CD14-positive monocyte (primary cell): ENCODE results near the gene NACAD. TPM values are rescaled to one million over a fixed set of nuclear protein-coding genes. Genes with fewer than 3 reads are reported as not detected.

Experiments
- DNase-seq, 3 donors: peaks; one replicate each; pipeline ENCODE4 v3.0.0-alpha.2; 2011 to 2022
- H2AFZ ChIP-seq: 2 replicates; pipeline ENCODE4 v1.6.0; 2012; ENCODE audit warnings: mild to moderate bottlenecking, low read depth, low read length, inconsistent platforms; ENCODE audit not compliant: insufficient read depth, poor library complexity, severe bottlenecking
- H3K27ac ChIP-seq, 2 donors: 1 replicate in 1 of 2; 2 replicates in 1 of 2; pipeline ENCODE4 v1.5.1; 2012 to 2013; ENCODE audit warnings: low read length in 2 of 2, control low read depth in 1 of 2, inconsistent platforms in 1 of 2, low read depth in 1 of 2, mild to moderate bottlenecking in 1 of 2
- H3K27me3 ChIP-seq, 2 donors: one replicate each; pipeline versions ENCODE4 v1.6.0 to v1.6.1; 2011 to 2013; ENCODE audit warnings: low read length in 2 of 2; ENCODE audit not compliant: control insufficient read depth in 2 of 2, insufficient read depth in 2 of 2
- H3K36me3 ChIP-seq, 2 donors: replicated peaks in 1 of 2; 1 replicate in 1 of 2; 2 replicates in 1 of 2; pipeline versions ENCODE4 v1.5.1 to v1.6.1; 2012 to 2013; ENCODE audit warnings: low read length in 2 of 2, control low read depth in 1 of 2, inconsistent platforms in 1 of 2, mild to moderate bottlenecking in 1 of 2; ENCODE audit not compliant: insufficient read depth in 2 of 2, control insufficient read depth in 1 of 2
- H3K4me1 ChIP-seq, 2 donors: 1 replicate in 1 of 2; 2 replicates in 1 of 2; pipeline versions ENCODE4 v1.5.1 to v1.6.1; 2012 to 2013; ENCODE audit warnings: low read length in 2 of 2, control low read depth in 1 of 2, inconsistent platforms in 1 of 2, mild to moderate bottlenecking in 1 of 2, moderate library complexity in 1 of 2; ENCODE audit not compliant: insufficient read depth in 2 of 2, control insufficient read depth in 1 of 2
- H3K4me2 ChIP-seq: replicated peaks from 2 replicates; pipeline ENCODE3; 2012; ENCODE audit warnings: low read length, moderate library complexity, mild to moderate bottlenecking; ENCODE audit not compliant: poor library complexity, severe bottlenecking; ENCODE audit errors: extremely low read depth
- H3K4me3 ChIP-seq, 3 experiments: fragments of 200-600 bp in 1 of 3; sonication (generic) in 1 of 3; replicated peaks in 1 of 3; 1 replicate in 2 of 3; 2 replicates in 1 of 3; pipeline ENCODE4 v1.5.1; 2011 to 2013; ENCODE audit warnings: low read length in 3 of 3, mild to moderate bottlenecking in 3 of 3, control low read depth in 2 of 3, low read depth in 2 of 3, inconsistent platforms in 1 of 3, moderate library complexity in 1 of 3
- H3K79me2 ChIP-seq: 2 replicates; pipeline ENCODE4 v1.6.0; 2012; ENCODE audit warnings: mild to moderate bottlenecking, control low read depth, inconsistent platforms, low read length, moderate library complexity; ENCODE audit not compliant: insufficient read depth
- H3K9ac ChIP-seq: 2 replicates; pipeline ENCODE4 v1.6.0; 2017; ENCODE audit warnings: low read length, mild to moderate bottlenecking; ENCODE audit not compliant: insufficient read depth, poor library complexity, severe bottlenecking
- H3K9me3 ChIP-seq, 2 donors: replicated peaks in 1 of 2; 1 replicate in 1 of 2; 2 replicates in 1 of 2; pipeline versions ENCODE4 v1.5.1 to v1.6.1; 2012 to 2013; ENCODE audit warnings: low read length in 2 of 2, control low read depth in 1 of 2; ENCODE audit not compliant: control insufficient read depth in 1 of 2, insufficient read depth in 1 of 2
- H4K20me1 ChIP-seq: 2 replicates; pipeline ENCODE4 v1.6.0; 2012; ENCODE audit warnings: mild to moderate bottlenecking, low read length, control low read depth, moderate library complexity; ENCODE audit not compliant: insufficient read depth
- H3K27ac Mint-ChIP-seq, 7 donors: one replicate each; pipeline ENCODE4 v1.8.0; 2020; ENCODE audit warnings: mild to moderate bottlenecking in 7 of 7, mixed read lengths in 7 of 7, moderate library complexity in 6 of 7, inconsistent platforms in 2 of 7
- H3K27me3 Mint-ChIP-seq, 3 donors: one replicate each; pipeline ENCODE4 v1.8.0; 2021 to 2022; ENCODE audit warnings: low read depth in 3 of 3, mild to moderate bottlenecking in 3 of 3, mixed read lengths in 3 of 3, moderate library complexity in 3 of 3, inconsistent platforms in 1 of 3
- H3K36me3 Mint-ChIP-seq, 2 donors: one replicate each; pipeline ENCODE4 v1.8.0; 2020; ENCODE audit warnings: mixed read lengths in 2 of 2, inconsistent platforms in 1 of 2, mild to moderate bottlenecking in 1 of 2
- H3K4me1 Mint-ChIP-seq: one replicate; pipeline ENCODE4 v1.8.0; 2020; ENCODE audit warnings: mild to moderate bottlenecking, mixed read lengths
- H3K4me3 Mint-ChIP-seq, 2 donors: one replicate each; pipeline ENCODE4 v1.8.0; 2020; ENCODE audit warnings: mild to moderate bottlenecking in 2 of 2, mixed read lengths in 2 of 2, moderate library complexity in 1 of 2
- H3K9me3 Mint-ChIP-seq, 7 donors: one replicate each; pipeline ENCODE4 v1.8.0; 2020 to 2022; ENCODE audit warnings: mixed read lengths in 7 of 7, mild to moderate bottlenecking in 6 of 7, moderate library complexity in 6 of 7, inconsistent platforms in 2 of 7
- CTCF ChIP-seq: fragments of 200-600 bp; IDR thresholded peaks from one replicate; pipeline ENCODE4 v1.8.0; 2022; ENCODE audit warnings: antibody characterized with exemption, mild to moderate bottlenecking
- WGBS: methylation state at CpG from one replicate; pipeline ENCODE4 v1.1.5; 2013; ENCODE audit warnings: missing lambda C conversion rate; ENCODE audit not compliant: insufficient coverage; 5-methylcytosine and 5-hydroxymethylcytosine counted together
- intact Hi-C, 2 donors: fragments of 100-400 bp; cut with micrococcal nuclease; formaldehyde crosslinking; loops; one replicate each; pipeline versions ENCODE4 v1.15.0 to v1.15.1; 2023
- polyA plus RNA-seq, 3 donors: library from polyadenylated mRNA; depleted of rRNA in 1 of 3; unstranded in 2 of 3; stranded (reverse) in 1 of 3; fragments of 300-500 nt in 2 of 3; fragments of >200 nt in 1 of 3; fragmentation: Illumina TruSeq in 2 of 3; gene quantifications; 1 replicate in 2 of 3; 2 replicates in 1 of 3; pipeline ENCODE4 v1.2.3, GENCODE V29; 2012 to 2021

Gene NACAD
- polyA plus RNA-seq, 3 donors = 0.04 TPM; not detected in 2

GRCh38 chr7:45104844-45105587 lies 16.2 kb upstream of the NACAD start:
- Mint-ChIP-seq H3K36me3 (peaks cover 87 to 94% of the 10 kb centered on the region in 2 donors), H3K4me3 (no peak overlapping the region), H3K27me3 (no peaks in the 10 kb centered on the region), H3K9me3 (no peaks in the 10 kb centered on the region), H3K27ac (peak overlapping the region in 1 of 7 donors; percentile 35), H3K4me1 (peaks cover 17% of the 10 kb centered on the region)
- peaks cover 56% of the 10 kb centered on the region for H3K79me2 ChIP-seq
- no peaks in the 10 kb centered on the region for H3K27me3 ChIP-seq
- no peaks in the 10 kb centered on the region for H3K9me3 ChIP-seq
- H3K4me2 ChIP-seq = no peak overlapping the region
- 98% methylated on average over 11 of the region's 12 CpGs for WGBS
- intact Hi-C loops = no loop called here
- peaks cover 91 to 94% of the 10 kb centered on the region in 2 donors for H3K36me3 ChIP-seq
- no peak overlapping the region for H3K4me3 ChIP-seq
- no peak overlapping the region for H3K9ac ChIP-seq
- peak overlapping the region in 1 of 2 donors; percentile 14 for H3K27ac ChIP-seq
- no peak for TF ChIP-seq CTCF
- no peak overlapping the region for H2AFZ ChIP-seq
- no peak for DNase-seq
- peaks cover 72% of the 10 kb centered on the region for H4K20me1 ChIP-seq
- H3K4me1 ChIP-seq = peaks cover 6 to 21% of the 10 kb centered on the region in 2 donors

DNA sequence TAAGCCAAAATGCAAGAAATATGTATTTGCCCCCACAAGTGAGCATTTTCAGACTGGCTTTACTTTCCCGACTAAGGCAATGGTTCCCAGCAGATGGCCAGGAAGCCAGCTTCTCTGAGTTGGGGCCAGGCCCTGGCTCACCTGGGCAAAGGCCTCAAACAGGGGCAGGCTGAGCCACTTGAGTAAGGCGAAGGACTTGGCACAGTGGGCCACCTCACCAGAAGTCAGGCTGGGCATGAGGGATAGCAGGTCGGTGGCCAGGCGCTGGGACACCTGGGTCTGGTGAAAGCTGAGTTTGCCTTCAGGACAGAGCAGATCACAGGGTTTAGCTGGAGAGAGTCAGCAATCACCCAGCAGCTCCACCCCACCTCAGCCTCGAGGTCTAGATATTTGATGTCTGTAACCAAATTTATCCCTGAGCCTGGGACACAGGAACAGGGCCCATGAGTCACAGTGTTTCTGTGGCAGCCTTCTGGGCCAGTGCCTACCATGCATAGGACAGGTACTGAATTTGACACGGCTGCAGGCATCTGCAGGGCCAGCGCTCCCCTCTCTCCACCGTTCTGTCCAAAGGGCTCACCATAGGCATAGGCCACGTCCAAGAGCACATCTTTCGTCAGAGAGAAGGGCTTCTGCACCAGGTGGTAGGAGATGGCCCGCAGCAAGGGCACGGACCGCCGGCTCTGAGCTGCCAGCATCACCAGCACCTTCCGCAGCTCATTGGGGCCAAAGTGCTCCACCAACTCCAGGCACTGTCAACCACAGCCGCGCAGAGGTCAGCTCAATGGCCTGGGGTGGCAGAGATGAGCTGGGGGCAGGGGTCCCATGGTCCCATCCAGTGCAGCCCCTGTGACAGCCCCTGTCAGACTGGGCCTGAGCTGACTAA lies 15.4 kb upstream of the NACAD start:
- Mint-ChIP-seq H3K27ac (no peak overlapping the region), H3K9me3 (no peaks in the 10 kb centered on the region), H3K4me3 (no peak overlapping the region), H3K27me3 (no peaks in the 10 kb centered on the region), H3K36me3 (peaks cover 95 to 99% of the 10 kb centered on the region in 2 donors), H3K4me1 (peaks cover 15% of the 10 kb centered on the region)
- peaks cover 72% of the 10 kb centered on the region for H4K20me1 ChIP-seq
- DNase-seq = no peak
- H3K4me3 ChIP-seq = no peak overlapping the region
- 93% methylated on average over 11 of the region's 17 CpGs for WGBS
- H3K27me3 ChIP-seq = no peaks in the 10 kb centered on the region
- H3K4me1 ChIP-seq = peaks cover 5 to 15% of the 10 kb centered on the region in 2 donors
- H3K4me2 ChIP-seq = no peak overlapping the region
- TF ChIP-seq CTCF = no peak
- H3K36me3 ChIP-seq = peaks cover 99 to 100% of the 10 kb centered on the region in 2 donors
- intact Hi-C loops = no loop called here
- no peak overlapping the region for H3K27ac ChIP-seq
- H2AFZ ChIP-seq = no peak overlapping the region
- no peak overlapping the region for H3K9ac ChIP-seq
- peaks cover 48% of the 10 kb centered on the region for H3K79me2 ChIP-seq
- no peaks in the 10 kb centered on the region for H3K9me3 ChIP-seq
